ENCODE measurements around the gene SCRT2.

GRCh38 chr20:615514-615913 is 60.1 kb downstream of the SCRT2 start:
- TF ChIP-seq SPI1 (IDR thresholded peaks at IDR 0.05; ENCODE audit: borderline replicate concordance, low read depth), result no peak
- no peak for TF ChIP-seq POLR2AphosphoS5 (IDR thresholded peaks at IDR 0.05; ENCODE audit: low read depth)
- TF ChIP-seq REST (IDR thresholded peaks at IDR 0.05; ENCODE audit: insufficient replicate concordance, low read depth), result no peak
- no peak for TF ChIP-seq GABPA (IDR thresholded peaks at IDR 0.05; ENCODE audit: low read depth)

All from HL-60 (cell line).